Activated T-cell treated with anti-CD3 and anti-CD28 coated beads for 1 hour (primary cell): Measurements from ENCODE around the gene PRCC.

Source experiments
- DNase-seq: peaks from one replicate; pipeline ENCODE4 v3.0.0-alpha.2; 2020; ENCODE audit warnings: low read depth

The PRCC gene

GRCh38 chr1:156796340-156797097 is 29.2 kb downstream of the PRCC start:
- no peak for DNase-seq

- DNase-seq, result peak; percentile 42
Measured at GRCh38 chr1:156797212-156797871, 30.0 kb downstream of the PRCC start.

GRCh38 chr1:156801409-156802121 is 34.2 kb downstream of the PRCC start:
- no peak for DNase-seq

GRCh38 chr1:156802421-156802935 is 35.1 kb downstream of the PRCC start:
- no peak for DNase-seq

GRCh38 chr1:156803086-156803851 is 35.9 kb downstream of the PRCC start:
- no peak for DNase-seq

- no peak for DNase-seq
Measured at GRCh38 chr1:156804026-156804425, 36.7 kb downstream of the PRCC start.

GRCh38 chr1:156804572-156805243 is 37.4 kb downstream of the PRCC start:
- DNase-seq, result no peak

GRCh38 chr1:156805766-156806511 is 38.6 kb downstream of the PRCC start:
- DNase-seq, result no peak

GRCh38 chr1:156806512-156807440 is 39.4 kb downstream of the PRCC start:
- no peak for DNase-seq

- DNase-seq, result no peak
Measured at GRCh38 chr1:156807627-156808026, 40.3 kb downstream of the PRCC start.

GRCh38 chr1:156808186-156809030 is 41.1 kb downstream of the PRCC start:
- no peak for DNase-seq

GRCh38 chr1:156809281-156809680 is 41.9 kb downstream of the PRCC start:
- DNase-seq, result no peak

GRCh38 chr1:156809711-156810366 is 42.5 kb downstream of the PRCC start:
- no peak for DNase-seq

GRCh38 chr1:156811168-156811567 is 43.8 kb downstream of the PRCC start:
- no peak for DNase-seq

- DNase-seq, result no peak
Measured at GRCh38 chr1:156812293-156812990, 45.1 kb downstream of the PRCC start.

- no peak for DNase-seq
Measured at GRCh38 chr1:156813298-156813697, 46.0 kb downstream of the PRCC start.

- DNase-seq, result peak; percentile 64
Measured at GRCh38 chr1:156813750-156814570, 46.6 kb downstream of the PRCC start.
